Activated CD8-positive, alpha-beta memory T cell treated with anti-CD3 and anti-CD28 coated beads for 36 hours (primary cell): Measurements from ENCODE around the gene FTO. TPM values are rescaled to one million over a fixed set of nuclear protein-coding genes. Genes with fewer than 3 reads are reported as not detected.

Experiments used
- CTCF ChIA-PET: fragments of 350-600 bp; sonication (Branson Sonifier 250); formaldehyde crosslinking; loops from one replicate; lab custom pipeline; 2021; ENCODE audit warnings: antibody characterized with exemption; lab: Charles Lee
- POLR2A ChIA-PET: fragments of 350-600 bp; sonication (Branson Sonifier 250); formaldehyde crosslinking; loops from one replicate; lab custom pipeline; 2021; ENCODE audit warnings: antibody characterized with exemption; lab: Charles Lee
- total RNA-seq, 2 experiments: library from RNA; stranded (reverse); gene quantifications; one replicate each; pipeline ENCODE4 v1.2.3, GENCODE V29; 2021

FTO gene
- total RNA-seq, 2 experiments from 2014 or later = 49.5 to 52.8 TPM

DNA sequence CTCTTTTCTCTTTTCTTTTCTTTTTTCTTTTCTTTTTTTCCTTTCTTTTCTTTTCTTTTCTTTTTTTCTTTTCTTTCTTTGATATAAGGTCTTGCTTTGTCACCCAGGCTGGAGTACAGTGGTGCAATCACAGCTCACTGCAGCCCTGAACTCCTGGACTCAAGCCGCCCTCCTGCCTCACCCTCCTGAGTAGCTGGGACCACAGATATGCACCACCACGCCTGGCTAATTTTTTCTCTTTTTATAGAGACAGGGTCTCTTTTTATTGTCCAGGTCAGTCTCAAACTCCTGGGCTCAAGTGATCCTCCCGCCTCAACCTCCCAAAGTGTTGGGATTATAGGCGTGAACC, 436.8 kb downstream of the FTO start:
- CTCF ChIA-PET = no interaction called here

GRCh38 chr16:54142787-54143186, 438.8 kb downstream of the FTO start:
- POLR2A ChIA-PET = no interaction called here
- CTCF ChIA-PET = no interaction called here

More for the DNA sequence above, 436.8 kb downstream of the FTO start:
- POLR2A ChIA-PET = no interaction called here

GRCh38 chr16:54143410-54143809, 439.5 kb downstream of the FTO start:
- POLR2A ChIA-PET = no interaction called here
- CTCF ChIA-PET = no interaction called here

DNA sequence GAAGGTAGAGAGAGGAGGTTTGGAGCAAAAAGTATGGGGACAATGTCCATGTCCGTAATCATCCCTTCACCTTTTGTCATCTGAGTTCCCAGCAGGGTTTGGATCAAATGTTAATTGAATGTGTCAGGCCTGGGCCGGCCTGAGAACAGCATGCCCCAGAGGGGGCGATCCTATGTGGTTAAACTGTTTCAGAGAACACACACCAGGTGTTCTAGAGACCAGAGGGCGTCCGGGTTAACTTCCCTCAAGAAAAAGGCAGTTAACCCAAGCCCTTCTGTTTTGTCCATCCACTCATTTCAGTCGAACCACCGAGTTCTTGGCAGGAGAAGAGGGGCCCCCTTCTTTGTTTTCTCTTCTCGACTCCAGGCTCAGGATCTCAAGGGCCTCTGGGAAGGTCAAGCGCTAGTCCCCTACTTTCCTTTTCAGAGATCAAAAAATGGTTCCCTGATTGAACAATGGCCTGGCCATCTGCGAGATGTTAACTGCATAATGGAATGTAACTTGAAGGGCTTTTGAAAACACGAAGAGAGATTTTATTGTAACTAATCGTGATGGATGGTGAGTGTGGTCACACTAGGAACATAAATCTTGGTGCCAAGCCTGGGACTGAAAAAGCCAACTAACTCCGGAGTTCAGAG, 440.1 kb downstream of the FTO start:
- POLR2A ChIA-PET = no interaction called here
- CTCF ChIA-PET = no interaction called here

DNA sequence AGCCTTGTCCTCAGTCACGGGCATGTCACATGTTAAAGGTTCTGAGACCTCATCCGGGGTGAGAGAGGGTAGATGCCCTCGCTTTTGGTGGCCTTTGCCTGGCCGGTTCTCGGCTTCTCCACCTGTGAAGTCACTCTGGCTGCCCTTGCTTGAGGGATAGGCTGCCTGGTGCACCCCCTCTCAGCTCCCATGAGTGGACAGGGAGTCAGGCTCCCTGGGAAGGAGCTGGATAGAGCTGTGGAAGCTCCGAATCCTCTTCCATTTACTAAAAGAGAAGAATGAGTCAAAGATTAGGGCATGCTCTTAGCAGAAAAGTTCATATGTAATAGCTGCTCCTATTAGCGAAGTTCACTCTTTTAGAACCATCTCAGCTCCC, 440.6 kb downstream of the FTO start:
- CTCF ChIA-PET = no interaction called here
- POLR2A ChIA-PET = no interaction called here

DNA sequence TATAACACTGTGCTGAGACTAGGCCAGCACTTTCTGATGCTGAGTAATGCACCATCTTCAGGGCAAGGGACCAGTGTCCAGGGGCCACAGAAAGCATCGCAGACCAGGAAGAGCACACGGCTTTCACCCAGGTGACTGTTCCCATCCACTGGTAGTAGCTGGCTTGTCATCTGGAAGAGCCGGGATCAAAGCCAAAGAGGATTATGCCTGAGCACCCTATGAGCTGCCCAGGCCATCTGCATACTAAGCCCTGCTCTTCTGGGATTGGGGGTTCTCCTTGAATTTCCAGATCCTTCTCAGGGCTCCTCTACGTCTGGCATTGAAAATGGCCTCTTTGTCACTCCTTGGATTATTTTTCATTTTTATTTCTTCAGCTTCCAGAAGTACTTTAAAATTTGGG, 441.9 kb downstream of the FTO start:
- POLR2A ChIA-PET = no interaction called here
- CTCF ChIA-PET = no interaction called here

- CTCF ChIA-PET = interaction anchor here (0.9 kb wide), 1 partner anchor 162 kb away, joined by 3 read pairs; no protein-coding TSS in a partner anchor
- POLR2A ChIA-PET = no interaction called here
These were observed 445.0 kb downstream of the FTO start for GRCh38 chr16:54148974-54149373.

DNA sequence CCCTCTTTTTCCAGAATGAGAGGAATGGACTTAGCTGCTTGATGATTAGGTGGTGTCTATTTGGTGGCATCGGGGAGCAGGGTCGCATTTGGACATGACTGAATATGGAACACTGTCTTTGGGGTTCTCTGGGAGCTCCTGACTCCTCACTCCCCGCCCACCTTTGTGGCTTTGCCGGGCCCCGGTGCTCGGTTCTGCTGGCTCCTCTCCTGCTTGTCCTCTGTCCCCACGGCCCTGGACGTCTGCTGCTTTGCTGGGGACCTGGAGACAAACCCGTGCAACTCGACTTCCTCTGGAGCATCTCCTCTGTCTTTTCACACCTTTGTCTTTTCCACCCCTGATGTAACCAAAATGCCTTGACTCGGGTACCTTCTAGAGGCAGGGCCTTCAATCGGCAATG, 446.9 kb downstream of the FTO start:
- ChIA-PET CTCF (no interaction called here), POLR2A (no interaction called here)

- CTCF ChIA-PET = no interaction called here
These were observed 448.6 kb downstream of the FTO start for GRCh38 chr16:54152362-54153239.

GRCh38 chr16:54153240-54153934, 449.4 kb downstream of the FTO start:
- POLR2A ChIA-PET = no interaction called here
- CTCF ChIA-PET = no interaction called here

More at GRCh38 chr16:54152362-54153239, 448.6 kb downstream of the FTO start:
- POLR2A ChIA-PET = no interaction called here

DNA sequence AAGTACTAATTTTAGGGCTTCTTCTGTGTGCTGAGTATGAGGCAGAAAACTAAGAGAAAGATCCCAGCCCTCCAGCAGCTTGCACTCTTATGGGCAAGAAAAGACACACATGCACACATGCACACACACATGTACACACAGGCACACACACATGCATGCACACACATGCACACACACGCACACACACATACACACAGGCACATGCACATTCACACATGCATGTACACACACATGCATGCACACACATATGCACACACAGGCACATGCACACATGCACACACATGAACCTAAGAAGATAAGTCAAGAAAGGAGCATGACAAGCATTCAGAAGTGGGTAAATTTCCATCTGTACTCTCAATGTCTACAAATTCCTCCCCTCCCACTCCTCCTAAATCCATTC, 452.4 kb downstream of the FTO start:
- CTCF ChIA-PET = no interaction called here
- POLR2A ChIA-PET = no interaction called here

GRCh38 chr16:54158986-54159385, 455.0 kb downstream of the FTO start:
- POLR2A ChIA-PET = no interaction called here
- CTCF ChIA-PET = no interaction called here

DNA sequence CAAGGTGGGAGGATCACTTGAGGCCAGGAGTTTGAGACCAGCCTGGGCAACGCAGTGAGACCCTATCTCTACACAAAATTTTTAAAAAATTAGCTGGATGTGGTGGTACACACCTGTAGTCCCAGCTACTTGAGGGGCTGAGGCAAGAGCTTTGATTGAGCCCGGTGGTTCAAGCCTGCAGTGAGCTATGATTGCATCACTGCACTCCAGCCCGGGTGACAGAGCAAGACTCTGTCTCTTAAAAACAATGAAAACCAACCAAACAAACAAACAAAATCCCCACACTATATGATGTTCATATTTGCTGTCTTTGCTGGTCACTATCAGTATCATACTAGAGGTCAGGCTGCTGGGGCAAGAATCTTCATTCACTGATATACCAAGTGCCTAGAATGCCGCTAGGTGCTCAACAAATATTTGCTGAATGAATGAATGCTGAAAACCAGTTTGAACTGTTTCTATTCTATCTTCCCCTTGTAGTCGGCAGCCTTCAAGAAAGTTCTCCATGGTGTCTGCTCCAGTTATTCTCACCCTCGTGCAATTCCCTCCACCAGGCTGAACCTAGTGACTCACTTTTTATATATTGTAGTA, 455.6 kb downstream of the FTO start:
- POLR2A ChIA-PET = no interaction called here
- CTCF ChIA-PET = no interaction called here

- ChIA-PET POLR2A (no interaction called here), CTCF (no interaction called here)
These were observed 456.4 kb downstream of the FTO start for GRCh38 chr16:54160252-54160860.

GRCh38 chr16:54160939-54161897, 457.3 kb downstream of the FTO start:
- CTCF ChIA-PET = no interaction called here
- POLR2A ChIA-PET = no interaction called here

DNA sequence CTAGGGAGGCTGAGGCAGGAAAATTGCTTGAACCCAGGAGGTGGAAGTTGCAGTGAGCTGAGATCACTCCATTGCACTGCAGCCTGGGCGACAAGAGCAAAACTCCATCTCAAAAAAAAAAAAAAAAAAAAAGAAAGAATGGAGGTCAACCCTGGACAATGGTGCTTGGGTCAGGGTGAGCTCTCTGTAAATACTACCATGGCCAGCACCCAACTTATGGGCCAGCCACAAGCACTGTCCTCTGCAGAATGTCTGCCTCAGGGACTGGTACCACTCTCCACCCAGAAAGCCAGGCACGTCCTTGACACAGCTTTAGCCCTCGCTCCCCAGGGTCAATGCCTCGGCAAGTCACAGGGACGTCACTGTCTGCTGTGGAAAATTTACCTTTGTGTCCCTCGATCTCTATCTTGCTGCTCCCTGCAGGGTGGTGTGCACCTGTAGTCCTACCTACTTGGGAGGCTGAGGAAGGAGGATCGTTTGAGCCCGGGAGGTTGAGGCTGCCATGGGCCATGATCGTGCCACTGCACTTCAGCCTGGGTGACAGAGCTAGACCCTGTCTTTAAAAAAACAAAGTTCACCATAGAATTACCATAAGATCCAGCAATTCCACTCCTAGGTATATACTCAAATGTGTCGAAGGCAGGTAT, 459.4 kb downstream of the FTO start:
- POLR2A ChIA-PET = no interaction called here
- CTCF ChIA-PET = interaction anchor here (0.7 kb wide), 1 partner anchor 52 kb away, joined by 4 read pairs; no protein-coding TSS in a partner anchor

- CTCF ChIA-PET = interaction anchor here (0.7 kb wide), 1 partner anchor 248 kb away, joined by 3 read pairs; no protein-coding TSS in a partner anchor
These were observed 460.8 kb downstream of the FTO start for GRCh38 chr16:54164789-54165173.

More at GRCh38 chr16:54164789-54165173, 460.8 kb downstream of the FTO start:
- POLR2A ChIA-PET = no interaction called here
